ELR (cell line): ENCODE data around the gene CLMP.
"Not testable (repeated sequence)": the region's sequence is repeated elsewhere in the genome, so short reads cannot be mapped to it uniquely, and the experiment has no call there.

Experiments used
- DNase-seq: peaks from one replicate; pipeline ENCODE4 v3.0.0-alpha.2; 2015; ENCODE audit warnings: low read depth

The CLMP gene

DNA sequence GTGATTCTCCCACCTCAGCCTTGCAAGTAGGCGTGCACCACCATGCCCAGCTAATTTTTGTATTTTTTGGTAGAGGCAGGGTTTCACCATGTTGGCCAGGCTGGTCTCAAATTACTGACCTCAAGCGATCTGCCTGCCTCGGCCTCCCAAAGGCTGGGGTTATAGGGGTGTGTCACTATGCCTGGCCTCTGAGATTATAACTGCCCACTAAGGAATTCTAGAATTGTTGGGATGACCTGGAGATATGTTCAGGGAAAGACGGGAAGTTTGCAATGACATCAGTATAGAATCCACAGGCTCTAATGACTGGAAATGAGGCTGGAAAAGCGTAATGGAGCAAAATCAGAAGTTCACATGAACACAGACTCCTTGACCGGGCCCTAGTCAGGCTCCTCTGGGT, 62.2 kb downstream of the CLMP start:
- DNase-seq, result no peak

DNA sequence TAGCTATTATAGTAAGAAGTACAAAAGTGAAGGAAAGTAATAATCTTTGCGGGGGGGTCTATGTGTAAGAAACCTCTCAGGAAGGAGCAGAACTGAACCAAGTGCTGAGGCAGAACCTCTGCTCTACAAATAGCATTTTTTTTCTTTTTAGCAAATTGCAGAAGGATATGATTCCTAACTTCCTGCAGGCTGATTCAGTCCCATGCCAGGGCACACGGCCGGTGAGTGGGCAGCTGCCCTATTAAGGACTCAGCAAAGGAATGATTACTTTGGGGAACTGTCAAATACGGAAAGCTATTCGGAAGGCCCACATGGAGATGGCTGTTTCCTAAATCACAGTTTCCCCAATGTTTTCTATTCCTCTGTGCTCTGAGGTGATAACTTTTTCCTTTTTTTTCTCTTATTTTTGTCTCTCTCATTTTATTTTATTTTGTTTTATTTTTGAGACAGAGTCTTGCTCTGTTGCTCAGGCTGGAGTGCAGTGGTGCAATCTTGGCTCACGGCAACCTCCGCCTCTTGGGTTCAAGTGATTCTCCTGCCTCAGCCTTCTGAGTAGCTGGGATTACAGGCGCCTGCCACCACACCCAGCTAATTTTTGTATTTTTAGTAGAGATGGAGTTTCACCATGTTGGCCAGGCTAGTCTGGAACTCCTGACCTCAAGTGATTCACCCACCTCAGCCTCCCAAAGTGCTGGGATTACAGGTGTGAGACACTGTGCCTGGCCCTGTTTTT, 62.8 kb downstream of the CLMP start:
- peak; percentile 63 for DNase-seq

DNA sequence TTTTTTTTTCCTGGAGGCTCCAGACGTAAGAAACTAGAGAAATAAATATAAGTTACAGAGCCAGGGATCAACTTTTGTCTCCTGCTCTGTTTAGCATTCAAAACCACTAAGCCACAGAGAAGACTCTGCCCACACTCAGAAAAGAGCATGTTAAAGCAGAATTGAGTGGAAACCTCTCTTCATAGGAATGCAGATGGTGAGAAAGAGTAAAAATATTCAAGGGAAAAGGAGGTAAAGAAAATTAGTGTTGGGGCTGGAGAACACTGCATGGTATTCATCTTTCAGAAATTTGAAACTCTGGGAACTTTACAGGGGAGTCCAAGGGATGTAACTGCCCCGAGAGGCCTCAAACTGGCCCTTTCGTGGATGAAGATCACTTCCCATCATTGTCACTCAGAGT, 65.1 kb downstream of the CLMP start:
- peak; percentile 58 for DNase-seq

DNA sequence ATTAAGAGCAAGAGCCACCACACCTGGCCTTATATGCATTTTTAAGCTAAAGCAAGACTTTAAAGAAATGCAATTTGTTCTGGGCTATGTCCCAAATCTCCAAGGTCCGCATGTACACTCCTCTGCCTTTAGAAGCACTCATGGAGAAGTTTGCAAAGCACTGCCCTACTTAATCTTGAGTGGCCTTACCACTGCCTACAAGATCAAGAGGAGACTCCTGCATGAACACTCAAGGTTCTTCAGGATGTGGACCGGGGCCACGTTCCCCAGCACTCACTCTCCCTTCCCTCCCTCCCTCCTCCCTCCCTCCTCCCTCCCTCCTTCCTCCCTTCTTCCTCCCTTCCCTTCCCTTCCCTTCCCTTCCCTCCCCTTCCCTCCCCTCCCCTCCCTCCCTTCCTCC, 69.9 kb downstream of the CLMP start:
- DNase-seq, result no peak

DNA sequence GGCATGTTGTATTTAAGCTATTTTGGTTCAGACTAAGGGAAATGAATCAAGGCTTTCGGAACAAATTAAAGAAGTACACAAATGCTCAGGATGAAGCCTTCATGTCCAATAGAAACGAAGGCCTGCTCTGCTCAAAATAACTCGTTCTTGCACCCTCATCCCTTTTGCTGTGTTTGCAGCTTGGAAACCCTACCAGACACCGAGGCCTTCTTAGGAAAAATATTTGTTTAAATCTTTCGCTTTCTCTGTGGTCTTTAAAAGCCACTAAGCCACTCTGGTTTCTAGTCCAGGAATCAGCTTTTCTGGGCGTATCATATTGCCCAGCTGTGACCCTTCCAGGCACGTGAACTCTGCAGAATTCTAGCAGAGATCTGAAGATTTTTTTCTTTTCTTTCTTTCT, 72.2 kb downstream of the CLMP start:
- DNase-seq, result no peak

DNA sequence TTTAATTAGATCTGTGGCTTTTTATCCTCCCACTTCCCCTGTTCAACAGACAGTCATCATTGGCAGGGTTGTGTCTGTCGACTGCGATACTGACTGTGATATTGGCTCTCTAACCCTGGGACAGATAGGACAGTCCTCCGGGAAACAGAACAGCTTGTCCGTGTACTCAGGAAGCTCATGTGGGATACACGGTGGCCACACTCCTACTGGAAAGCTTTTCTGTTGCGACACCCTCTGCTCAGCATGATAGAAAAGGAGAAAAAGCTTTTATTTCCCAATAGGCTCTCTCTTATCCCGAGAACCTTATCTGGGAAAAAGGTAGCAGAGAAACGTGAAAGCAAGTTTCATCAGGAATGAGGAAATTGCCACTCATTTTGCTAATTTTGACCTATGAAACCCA, 72.7 kb downstream of the CLMP start:
- DNase-seq, result peak; percentile 20

DNA sequence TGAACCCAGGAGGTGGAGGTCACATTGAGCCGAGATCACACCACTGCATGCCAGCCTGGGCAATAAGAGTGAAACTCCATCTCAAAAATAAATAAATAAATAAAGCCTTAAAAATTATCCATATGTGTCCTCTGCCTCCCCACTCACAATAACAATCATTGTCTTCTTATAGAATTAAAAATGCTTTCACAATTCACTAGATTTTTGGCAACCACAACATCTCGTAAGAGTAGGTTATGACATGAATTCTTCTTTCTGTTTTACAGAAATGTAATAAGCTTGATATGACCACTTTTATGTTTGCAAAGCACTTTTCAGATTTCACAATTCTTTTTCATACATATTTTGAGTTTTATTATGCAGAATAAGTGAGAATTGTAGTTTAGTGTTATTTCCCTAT, 78.6 kb downstream of the CLMP start:
- DNase-seq, result no peak

DNA sequence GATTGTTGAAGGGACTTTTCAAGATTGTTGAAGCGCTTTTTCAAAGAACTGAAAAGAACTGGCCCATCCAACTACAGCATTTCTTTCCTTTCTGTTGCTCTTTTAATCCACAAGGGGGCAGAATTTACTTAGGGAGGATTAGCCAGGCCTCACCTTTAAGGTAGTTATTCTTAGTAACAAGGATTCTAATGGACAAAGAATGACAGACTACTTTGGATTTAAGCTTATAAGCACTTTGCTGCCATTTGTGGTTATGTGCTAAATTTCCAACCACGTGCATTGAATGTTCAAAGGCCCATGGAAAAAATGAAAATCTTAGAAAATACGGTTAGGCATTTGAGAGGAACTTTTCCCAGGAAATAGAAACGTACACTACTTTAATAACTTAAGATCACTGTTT, 83.6 kb downstream of the CLMP start:
- peak; percentile 77 for DNase-seq

DNA sequence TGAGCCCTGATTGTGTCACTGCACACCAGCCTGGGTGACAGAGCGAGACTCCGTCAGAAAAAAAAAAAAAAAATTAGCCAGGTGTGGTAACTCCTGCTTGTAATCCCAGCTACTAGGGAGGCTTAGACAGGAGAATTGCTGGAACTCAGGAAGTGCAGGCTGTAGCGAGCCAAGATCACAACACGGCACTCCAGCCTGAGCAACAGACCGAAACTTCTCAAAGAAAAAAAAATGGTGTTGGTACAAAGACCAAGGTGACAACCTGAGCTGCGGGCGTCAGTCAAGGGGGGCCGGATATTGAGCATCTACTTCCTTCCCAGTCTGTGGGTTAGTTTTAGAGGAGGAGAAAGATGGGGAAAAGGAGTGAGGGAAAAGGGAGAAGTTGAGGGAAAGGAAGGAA, 84.7 kb downstream of the CLMP start:
- no peak for DNase-seq

DNA sequence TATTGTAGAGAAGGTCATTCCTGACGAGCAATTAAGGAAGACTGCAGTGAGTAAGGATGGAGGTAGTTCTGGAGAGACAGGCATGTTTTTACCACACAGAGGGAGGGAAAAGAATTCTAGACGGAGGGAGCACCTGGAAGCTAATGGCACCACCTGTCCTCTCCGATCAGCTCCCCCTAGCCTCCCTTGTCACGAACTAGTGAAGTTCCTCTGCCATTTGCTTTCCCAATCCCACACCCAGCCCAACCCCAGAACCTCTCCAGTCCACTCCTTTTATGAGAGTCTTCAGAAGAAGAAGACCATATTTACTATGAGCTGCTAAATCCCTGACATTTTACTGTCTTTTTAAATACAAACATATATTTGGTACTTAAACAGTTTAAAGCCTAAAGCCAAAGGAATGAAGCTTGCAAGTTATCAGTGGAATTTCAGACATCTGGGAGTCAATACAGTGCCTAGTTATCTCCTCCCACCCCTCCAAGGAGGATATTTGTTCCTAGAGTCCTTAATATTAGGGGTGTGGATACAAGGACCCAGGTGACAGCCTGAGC, 87.0 kb downstream of the CLMP start:
- no peak for DNase-seq

DNA sequence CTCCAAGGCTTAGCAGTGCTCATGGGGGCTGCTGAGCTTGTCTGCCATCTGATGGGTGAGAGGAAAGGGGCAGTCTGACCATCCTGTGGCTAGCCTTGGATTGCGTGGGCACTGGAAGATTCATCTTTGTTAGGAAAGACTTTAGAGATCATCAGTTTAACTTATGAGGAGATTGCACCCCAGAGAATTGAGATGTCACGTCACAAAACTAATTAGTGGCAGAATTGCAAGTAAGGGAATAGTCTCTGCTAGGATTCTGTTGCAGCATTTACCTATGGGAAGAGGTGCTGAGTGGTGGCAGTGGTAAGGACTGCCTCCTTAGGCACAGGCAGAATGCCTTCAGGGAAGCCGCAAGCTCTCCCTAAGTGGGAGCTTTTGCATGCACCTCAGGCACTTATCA, 90.4 kb downstream of the CLMP start:
- DNase-seq, result no peak

DNA sequence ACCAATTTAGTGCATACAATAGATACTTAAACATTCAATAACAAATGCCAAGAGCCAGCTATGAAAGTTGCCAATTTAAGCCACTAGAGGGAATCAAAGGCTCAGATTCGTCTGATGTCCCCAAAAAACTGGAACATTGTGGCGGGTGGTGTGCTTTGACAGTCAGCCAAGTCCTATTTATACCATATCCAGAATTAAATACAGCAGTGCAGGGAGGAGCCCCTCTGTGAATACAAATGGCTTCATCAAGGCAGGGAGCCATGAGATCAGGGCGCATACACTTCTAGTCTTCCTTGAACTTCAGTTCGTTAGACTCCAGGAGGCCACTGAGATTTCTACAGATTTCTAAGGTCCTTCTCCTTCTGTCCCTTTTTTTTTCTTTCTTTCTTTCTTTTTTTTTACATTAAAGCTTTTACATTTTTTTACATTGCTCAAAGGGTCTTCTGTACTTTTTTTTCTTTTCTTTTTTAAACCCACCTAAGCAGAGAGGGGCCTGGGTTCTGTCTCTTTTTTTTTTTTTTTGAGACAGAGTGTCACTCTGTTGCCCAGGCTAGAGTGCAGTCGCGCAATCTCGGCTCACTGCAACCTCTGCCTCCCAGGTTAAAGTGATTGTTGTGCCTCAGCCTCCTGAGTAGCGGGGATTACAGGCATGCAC, 91.6 kb downstream of the CLMP start:
- DNase-seq, result peak; percentile 72

DNA sequence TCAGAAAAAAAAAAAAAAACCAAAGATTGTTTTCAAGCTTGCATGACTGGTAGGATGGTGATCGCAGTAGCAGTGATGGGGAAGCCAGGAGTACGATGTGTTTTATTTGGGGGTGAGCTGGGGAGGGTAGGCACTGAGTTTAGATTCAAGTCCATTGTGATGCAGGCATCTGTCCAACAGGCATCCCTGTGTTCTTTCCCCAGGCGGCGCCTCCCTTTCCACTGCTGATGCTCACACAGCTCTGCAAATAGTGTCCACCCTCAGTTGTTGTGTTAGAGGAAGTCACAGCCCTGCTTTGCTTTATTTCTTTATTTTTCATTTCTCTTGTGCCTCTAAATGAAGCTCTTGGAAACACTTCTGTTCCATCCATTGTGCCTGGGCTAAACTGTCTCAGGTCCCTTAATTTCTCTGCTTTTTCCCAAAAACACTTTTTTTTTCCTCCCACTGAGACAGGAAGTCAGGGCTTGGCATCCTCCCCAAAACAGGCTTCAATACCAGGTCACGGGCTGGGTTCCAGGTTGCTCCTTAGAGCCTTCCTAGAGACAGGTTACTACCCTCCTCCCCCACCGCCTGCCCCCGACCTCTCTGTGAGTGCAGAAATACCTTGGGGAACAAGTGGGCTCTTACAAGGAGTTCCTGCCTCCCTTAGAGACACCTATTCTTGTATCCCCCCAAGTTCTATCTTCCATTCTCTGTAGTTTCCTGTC, 94.5 kb downstream of the CLMP start:
- no peak for DNase-seq

DNA sequence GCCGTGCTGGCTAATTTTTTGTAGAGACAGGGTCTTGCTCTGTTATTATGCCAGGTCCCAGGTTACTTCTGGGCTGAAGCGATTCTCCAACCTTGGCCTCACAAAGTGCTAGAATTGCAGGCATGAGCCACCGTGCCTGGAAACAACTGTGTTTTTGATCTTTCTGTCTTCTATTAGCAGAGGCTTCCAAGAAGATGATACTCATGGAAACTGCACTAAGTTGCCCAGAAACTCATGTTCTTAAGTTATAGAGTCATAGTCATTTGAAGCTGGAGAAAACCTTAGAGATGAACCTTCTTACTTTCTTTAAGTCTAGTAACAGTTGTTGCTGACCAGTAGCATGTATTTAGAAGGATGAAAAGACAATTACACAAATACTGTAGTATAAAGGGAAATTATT, 96.1 kb downstream of the CLMP start:
- DNase-seq, result no peak

DNA sequence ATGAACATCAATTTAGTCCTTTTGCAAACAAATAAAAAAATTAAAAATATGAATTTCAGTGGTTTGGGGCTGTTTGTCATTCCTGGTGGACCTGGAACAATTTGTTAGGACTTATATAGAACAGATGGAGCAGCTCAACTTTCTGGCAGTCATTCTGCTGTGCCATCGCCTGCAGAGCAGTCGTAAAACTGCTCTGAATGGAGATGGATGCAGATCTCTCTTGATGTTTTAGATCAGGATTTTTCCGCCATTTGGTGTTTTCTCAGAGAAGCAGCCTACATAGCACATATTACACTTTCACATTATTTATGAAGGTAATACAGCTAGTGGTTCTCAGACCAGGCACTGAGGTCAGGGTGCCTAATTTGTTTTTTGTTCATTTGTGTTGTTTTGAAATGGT, 101.3 kb downstream of the CLMP start:
- DNase-seq, result no peak

DNA sequence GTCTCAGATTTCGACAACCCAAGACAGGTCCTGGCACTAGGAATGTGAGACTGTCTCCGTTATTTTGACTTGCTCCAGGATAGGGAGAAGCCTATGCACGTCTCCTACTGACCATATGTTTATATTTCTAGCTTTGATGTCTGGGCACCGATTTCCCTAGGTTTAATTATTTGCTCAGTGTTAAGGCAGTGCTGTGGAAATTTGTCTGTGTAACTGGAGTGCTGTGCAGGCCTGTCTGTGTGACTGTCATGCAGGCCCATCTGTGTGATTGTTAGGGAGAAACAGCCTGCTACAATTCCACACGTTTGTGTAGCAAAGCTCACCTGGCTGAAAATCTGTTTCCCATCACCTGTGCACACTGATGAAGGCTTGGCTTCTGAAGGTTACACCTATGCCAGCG, 103.5 kb downstream of the CLMP start:
- DNase-seq, result no peak

DNA sequence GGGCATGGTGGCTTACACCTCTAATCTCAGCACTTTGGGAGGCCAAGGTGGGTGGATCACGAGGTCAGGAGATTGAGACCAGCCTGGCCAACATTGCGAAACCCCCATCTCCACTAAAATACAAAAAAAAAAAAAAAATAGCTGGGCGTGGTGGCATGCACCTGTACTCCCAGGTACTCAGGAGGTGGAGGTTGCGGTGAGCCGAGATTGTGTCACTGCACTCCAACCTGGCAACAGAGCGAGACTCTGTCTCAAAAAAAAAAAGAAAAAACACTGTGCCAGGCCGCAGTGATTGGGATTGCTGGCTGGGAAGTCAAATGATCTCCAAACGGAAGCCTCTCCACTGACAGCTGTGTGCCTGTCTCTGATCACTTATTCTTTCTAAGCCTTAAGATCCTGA, 104.9 kb downstream of the CLMP start:
- DNase-seq, result not testable (repeated sequence)

DNA sequence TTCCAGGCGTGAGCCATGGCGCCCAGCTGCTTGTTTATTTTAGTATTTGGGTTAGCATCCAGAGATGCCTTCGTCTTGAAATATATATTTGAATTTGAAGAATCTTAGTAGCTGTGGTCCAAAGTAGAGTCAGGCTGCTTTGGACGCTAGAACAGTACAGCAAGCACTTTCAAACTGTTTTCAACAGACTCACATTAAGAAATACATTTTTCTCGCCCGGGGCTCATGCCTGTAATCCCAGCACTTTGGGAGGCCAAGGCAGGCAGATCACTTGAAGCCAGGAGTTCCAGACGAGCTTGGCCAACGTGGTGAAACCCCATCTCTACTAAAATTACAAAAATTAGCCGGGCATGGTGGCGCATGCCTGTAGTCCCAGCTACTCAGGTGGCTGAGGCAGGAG, 106.2 kb downstream of the CLMP start:
- not testable (repeated sequence) for DNase-seq

DNA sequence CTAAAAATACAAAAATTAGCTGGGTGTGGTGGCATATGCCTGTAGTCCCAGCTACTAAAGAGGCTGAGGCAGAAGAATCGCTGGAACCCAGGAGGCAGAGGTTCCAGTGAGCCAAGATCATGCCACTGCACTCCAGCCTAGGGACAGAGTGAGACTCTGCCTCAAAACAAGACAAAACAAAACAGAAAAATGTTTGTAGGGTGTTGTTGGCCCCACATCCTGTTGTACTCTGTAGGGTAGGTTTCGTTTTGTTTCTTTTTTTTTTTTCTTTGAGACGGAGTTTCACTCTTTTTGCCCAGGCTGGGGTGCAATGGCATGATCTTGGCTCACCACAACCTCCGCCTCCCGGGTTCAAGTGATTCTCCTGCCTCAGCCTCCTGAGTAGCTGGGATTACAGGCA, 107.4 kb downstream of the CLMP start:
- DNase-seq, result not testable (repeated sequence)

DNA sequence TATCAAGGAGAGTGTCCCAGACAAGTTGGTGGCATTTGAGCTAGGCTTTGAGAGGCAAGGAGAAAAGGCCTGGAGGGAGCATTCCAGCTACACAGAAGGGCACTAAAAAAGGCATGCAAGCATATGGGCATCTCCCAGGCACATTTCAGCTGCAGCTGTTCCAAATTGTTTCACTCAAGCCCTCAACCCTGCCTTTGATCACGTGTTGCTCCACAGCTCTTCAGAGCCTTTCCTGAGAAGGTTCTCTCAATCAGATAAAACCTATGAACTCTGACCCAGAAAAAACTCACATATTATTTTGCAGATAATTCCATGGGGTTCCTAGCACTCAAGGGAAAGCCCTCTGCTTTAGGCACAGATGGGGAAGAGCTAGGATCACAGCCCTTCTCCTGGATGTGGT, 108.7 kb downstream of the CLMP start:
- no peak for DNase-seq

DNA sequence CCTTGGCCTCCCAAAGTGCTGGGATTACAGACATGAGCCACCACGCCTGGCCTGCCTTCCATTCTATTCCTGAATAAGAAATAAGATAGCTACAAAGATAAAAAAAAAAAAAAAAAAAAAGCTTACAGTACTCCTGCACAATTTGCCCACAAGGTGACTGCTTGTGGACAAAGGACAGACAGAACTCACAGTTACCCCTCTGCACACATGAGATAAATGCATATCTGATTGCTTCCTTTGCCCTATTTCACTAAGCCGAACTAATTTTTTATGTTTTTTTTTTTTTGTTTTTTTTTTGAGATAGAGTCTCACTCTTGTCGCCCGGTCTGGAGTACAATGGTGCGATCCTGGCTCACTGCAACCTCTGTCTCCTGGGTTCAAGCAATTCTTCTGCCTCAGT, 109.6 kb downstream of the CLMP start:
- no peak for DNase-seq

DNA sequence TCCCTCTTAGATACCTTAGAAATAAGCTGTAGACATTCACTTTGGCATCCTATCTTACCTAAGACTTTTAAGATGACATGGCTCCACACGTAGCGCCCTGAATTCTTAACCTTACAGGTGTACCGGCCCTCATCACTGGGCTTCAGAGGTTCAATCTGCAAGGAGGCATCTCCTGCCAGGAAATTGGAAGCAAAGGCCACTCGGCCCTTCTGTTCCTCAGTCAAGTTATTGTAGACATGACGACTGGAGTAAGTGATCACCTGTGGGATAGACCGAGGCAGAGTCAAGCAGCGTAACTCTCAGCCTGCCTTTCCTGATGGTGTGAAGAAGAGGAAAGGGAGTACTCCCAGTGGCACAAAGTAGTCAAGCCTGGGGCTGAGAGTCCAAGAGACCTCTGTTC, 110.6 kb downstream of the CLMP start:
- DNase-seq, result no peak

DNA sequence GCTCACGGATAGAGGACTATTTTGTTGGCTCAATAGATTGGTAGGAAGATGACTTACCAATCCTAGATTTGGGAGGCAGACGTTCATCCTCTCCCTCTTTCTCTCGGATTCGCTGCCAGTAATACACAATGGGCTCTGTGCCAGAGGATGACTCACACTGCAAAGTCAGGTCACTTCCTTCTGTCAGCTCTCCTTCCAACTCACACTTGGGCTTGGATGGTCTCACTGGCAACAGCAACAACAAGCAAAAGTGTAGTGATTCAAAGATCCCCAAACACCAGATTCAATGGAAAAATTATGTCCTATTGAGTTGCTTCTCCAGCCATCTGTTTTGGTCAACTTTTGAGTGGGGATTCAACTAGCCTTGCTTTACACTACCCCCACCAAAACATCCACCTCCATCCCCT, 111.4 kb downstream of the CLMP start:
- DNase-seq, result peak; percentile 96
